Mesendoderm (in vitro differentiated cells): Measurements from ENCODE around the gene ZNF592. TPM values are rescaled to one million over a fixed set of nuclear protein-coding genes. Genes with fewer than 3 reads are reported as not detected.

Experiments
- small RNA-seq: library from polyadenylated mRNA; stranded (forward); fragments of <200 nt; extraction: miRNeasy Mini kit (QIAGEN cat#:217004); gene quantifications from one replicate; pipeline ENCODE3, GENCODE V24; 2013; ENCODE audit not compliant: insufficient read depth

ZNF592 gene

Small RNA genes within 50 kb of the gene (small RNA-seq; reads per million reads assigned to genes)
- not detected for gene RF00402
